Measurements from ENCODE around the gene KRT38.

The KRT38 gene

DNA sequence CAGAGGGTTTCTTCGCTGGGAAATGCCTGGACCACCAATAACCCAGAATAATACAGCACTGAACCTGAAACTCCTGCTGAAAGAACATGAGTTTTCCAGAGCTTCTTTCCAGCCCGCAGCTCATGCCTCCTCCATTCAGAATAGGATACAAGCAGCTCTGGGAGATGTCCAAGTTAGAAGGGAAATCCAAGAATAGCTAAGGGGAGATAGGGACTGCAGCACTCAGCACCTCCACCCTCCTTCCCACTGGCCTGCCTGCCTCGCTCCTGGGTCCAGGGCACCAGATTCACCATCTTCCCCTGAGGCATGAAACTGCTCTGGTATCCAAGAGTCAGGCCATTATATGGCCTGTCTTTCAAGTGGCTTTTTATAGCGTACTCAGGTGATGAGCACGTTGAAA lies 47.5 kb downstream of the KRT38 start:
- Histone ChIP-seq H3K27me3 (ENCODE audit: insufficient read depth, poor library complexity, severe bottlenecking) (no peaks in the 10 kb centered on the region), H3K27ac (ENCODE audit: poor library complexity, severe bottlenecking) (no peak overlapping the region), H3K36me3 (ENCODE audit: low read depth) (no peaks in the 10 kb centered on the region), H3K4me1 (ENCODE audit: insufficient read depth, poor library complexity, severe bottlenecking) (peaks cover 8% of the 10 kb centered on the region), H3K4me3 (ENCODE audit: severe bottlenecking) (no peak overlapping the region), H3K9me3 (ENCODE audit: severe bottlenecking) (no peaks in the 10 kb centered on the region)
- TF ChIP-seq, protein P1, sequence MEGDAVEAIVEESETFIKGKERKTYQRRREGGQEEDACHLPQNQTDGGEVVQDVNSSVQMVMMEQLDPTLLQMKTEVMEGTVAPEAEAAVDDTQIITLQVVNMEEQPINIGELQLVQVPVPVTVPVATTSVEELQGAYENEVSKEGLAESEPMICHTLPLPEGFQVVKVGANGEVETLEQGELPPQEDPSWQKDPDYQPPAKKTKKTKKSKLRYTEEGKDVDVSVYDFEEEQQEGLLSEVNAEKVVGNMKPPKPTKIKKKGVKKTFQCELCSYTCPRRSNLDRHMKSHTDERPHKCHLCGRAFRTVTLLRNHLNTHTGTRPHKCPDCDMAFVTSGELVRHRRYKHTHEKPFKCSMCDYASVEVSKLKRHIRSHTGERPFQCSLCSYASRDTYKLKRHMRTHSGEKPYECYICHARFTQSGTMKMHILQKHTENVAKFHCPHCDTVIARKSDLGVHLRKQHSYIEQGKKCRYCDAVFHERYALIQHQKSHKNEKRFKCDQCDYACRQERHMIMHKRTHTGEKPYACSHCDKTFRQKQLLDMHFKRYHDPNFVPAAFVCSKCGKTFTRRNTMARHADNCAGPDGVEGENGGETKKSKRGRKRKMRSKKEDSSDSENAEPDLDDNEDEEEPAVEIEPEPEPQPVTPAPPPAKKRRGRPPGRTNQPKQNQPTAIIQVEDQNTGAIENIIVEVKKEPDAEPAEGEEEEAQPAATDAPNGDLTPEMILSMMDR (IDR thresholded peaks at IDR 0.05; ENCODE audit: poor library complexity, severe bottlenecking): no peak
- ATAC-seq (ENCODE audit: low read depth) (no peak), DNase-seq (ENCODE audit: low spot score) (no peak)

DNA sequence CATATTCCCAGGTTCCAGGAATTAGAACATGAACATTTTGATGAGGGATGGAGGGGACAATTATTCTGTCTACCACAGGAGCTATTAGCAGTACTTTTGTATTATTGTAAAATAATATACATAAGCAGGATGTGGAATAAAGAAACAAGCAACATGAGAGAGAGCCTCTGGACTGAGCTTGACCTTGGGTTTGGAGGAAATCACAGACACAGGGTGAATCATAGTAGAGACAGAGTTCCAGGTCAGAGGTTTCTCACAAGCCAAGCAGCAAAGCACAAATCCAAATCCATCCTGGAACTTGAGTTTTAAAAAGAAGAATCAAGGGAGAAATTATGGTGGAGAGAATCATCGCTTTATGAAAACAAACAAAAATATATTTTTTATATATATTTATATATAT lies 48.5 kb downstream of the KRT38 start:
- peaks cover 8% of the 10 kb centered on the region for H3K4me1 ChIP-seq (ENCODE audit: insufficient read depth, poor library complexity, severe bottlenecking)
- H3K27ac ChIP-seq (ENCODE audit: poor library complexity, severe bottlenecking): no peak overlapping the region
- ATAC-seq (ENCODE audit: low read depth) (no peak), DNase-seq (ENCODE audit: low spot score) (no peak)
- no peaks in the 10 kb centered on the region for H3K9me3 ChIP-seq (ENCODE audit: severe bottlenecking)
- H3K4me3 ChIP-seq (ENCODE audit: severe bottlenecking): no peak overlapping the region
- TF ChIP-seq, protein P1 (IDR thresholded peaks at IDR 0.05; ENCODE audit: poor library complexity, severe bottlenecking): no peak
- H3K27me3 ChIP-seq (ENCODE audit: insufficient read depth, poor library complexity, severe bottlenecking): no peaks in the 10 kb centered on the region
- no peaks in the 10 kb centered on the region for H3K36me3 ChIP-seq (ENCODE audit: low read depth)

DNA sequence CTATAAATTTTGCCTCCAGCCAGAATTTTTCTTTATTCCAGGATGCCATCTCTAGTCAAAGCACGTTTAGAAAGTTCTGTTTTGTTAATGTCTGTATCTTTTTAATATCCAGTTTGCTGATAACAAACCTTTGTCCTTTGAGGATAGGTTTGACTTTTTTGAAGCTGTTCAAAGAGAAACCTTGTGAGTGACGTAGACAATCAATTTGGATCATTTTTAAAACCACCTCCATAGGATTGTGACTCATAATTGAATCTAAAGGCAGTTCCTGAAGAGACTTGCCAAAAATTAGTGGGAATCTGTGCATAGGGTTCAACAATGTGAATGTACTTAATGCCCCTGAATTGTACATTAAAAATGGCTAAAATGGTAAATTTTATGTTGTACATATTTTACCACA lies 49.2 kb downstream of the KRT38 start:
- no peak overlapping the region for H3K4me3 ChIP-seq (ENCODE audit: severe bottlenecking)
- H3K36me3 ChIP-seq (ENCODE audit: low read depth): no peaks in the 10 kb centered on the region
- DNase-seq (ENCODE audit: low spot score) (no peak), ATAC-seq (ENCODE audit: low read depth) (no peak)
- no peaks in the 10 kb centered on the region for H3K9me3 ChIP-seq (ENCODE audit: severe bottlenecking)
- no peak overlapping the region for H3K27ac ChIP-seq (ENCODE audit: poor library complexity, severe bottlenecking)
- H3K27me3 ChIP-seq (ENCODE audit: insufficient read depth, poor library complexity, severe bottlenecking): no peaks in the 10 kb centered on the region
- H3K4me1 ChIP-seq (ENCODE audit: insufficient read depth, poor library complexity, severe bottlenecking): peaks cover 8% of the 10 kb centered on the region
- TF ChIP-seq, protein P1 (IDR thresholded peaks at IDR 0.05; ENCODE audit: poor library complexity, severe bottlenecking): no peak

DNA sequence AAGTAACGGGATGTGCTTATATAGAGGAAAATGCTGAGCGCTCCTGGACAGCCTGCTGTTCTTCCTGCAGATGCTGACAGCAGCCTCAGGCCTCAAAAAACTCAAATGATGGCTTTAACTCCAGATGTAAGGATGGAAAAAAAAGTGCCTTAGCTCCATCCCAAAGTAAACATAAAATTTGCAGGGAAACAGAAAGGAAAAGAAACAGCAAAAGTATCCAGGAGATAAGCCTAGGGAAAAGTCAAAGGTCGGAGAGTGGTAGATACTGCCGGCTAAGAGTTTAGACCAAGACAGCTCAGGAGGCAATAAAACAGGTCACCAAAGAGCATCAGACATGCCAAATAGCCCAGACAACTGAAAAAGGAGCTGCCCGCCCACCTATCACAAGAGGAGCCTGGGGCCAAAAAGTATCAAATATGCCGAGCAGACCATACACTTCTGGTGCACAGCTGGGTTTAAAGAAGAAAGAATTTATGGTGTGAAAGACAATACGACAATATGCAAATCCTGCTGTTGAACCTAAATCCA lies 50.3 kb downstream of the KRT38 start:
- H3K4me3 ChIP-seq (ENCODE audit: severe bottlenecking): no peak overlapping the region
- ATAC-seq (ENCODE audit: low read depth): no peak
- H3K4me1 ChIP-seq (ENCODE audit: insufficient read depth, poor library complexity, severe bottlenecking): peaks cover 8% of the 10 kb centered on the region
- H3K27ac ChIP-seq (ENCODE audit: poor library complexity, severe bottlenecking): no peak overlapping the region
- TF ChIP-seq, protein P1 (IDR thresholded peaks at IDR 0.05; ENCODE audit: poor library complexity, severe bottlenecking): no peak
- DNase-seq (ENCODE audit: low spot score): no peak
- H3K9me3 ChIP-seq (ENCODE audit: severe bottlenecking): no peaks in the 10 kb centered on the region
- no peaks in the 10 kb centered on the region for H3K27me3 ChIP-seq (ENCODE audit: insufficient read depth, poor library complexity, severe bottlenecking)
- no peaks in the 10 kb centered on the region for H3K36me3 ChIP-seq (ENCODE audit: low read depth)

DNA sequence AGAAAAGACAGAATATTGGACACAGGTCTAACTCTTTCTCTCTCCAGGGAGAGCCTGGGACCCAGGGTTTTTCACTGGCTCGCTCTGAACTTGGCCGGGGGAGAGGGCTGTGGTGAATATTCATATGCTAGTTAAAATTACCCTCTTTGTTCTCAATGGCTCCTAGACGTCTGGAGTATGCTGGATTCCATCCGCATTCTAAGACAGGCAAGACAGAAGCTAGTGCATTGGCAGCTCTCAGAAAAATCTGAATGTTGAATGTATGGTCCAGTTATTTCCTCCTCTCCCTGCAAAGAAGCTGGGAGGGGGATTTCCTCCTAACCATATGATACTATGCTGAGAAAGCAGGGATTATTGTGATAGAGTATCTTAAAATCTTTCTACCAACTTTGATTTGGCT lies 53.1 kb downstream of the KRT38 start:
- Histone ChIP-seq H3K4me1 (ENCODE audit: insufficient read depth, poor library complexity, severe bottlenecking) (peaks cover under 1% of the 10 kb centered on the region), H3K4me3 (ENCODE audit: severe bottlenecking) (no peak overlapping the region), H3K27me3 (ENCODE audit: insufficient read depth, poor library complexity, severe bottlenecking) (no peaks in the 10 kb centered on the region), H3K27ac (ENCODE audit: poor library complexity, severe bottlenecking) (no peak overlapping the region), H3K36me3 (ENCODE audit: low read depth) (no peaks in the 10 kb centered on the region), H3K9me3 (ENCODE audit: severe bottlenecking) (no peaks in the 10 kb centered on the region)
- ATAC-seq (ENCODE audit: low read depth) (no peak), DNase-seq (ENCODE audit: low spot score) (no peak)
- TF ChIP-seq, protein P1 (IDR thresholded peaks at IDR 0.05; ENCODE audit: poor library complexity, severe bottlenecking): no peak
